ENCODE measurements around the gene QRFP. TPM values are rescaled to one million over a fixed set of nuclear protein-coding genes. Genes with fewer than 3 reads are reported as not detected.

QRFP gene
- total RNA-seq, 2 donors from 2014 or later = not detected

DNA sequence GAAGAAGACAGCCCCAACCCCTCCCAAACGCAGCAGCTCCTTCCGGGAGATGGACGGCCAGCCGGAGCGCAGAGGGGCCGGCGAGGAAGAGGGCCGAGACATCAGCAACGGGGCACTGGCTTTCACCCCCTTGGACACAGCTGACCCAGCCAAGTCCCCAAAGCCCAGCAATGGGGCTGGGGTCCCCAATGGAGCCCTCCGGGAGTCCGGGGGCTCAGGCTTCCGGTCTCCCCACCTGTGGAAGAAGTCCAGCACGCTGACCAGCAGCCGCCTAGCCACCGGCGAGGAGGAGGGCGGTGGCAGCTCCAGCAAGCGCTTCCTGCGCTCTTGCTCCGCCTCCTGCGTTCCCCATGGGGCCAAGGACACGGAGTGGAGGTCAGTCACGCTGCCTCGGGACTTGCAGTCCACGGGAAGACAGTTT lies 12.5 kb downstream of the QRFP start:
- Histone ChIP-seq H3K27ac (no peak overlapping the region), H3K27me3 (replicated peaks; ENCODE audit: insufficient read depth) (no peaks in the 10 kb centered on the region), H3K36me3 (peaks cover 81% of the 10 kb centered on the region), H3K4me1 (ENCODE audit: control insufficient read depth in 1 of 2, low read depth in 2 of 2) (peaks cover 0 to 34% of the 10 kb centered on the region in 2 donors), H3K9me3 (no peaks in the 10 kb centered on the region), H3K4me3 (no peak overlapping the region)
- ATAC-seq (ENCODE audit: insufficient number of reproducible peaks, low FRiP score, low read depth) (no peak), DNase-seq (ENCODE audit: low spot score) (no peak)
- TF ChIP-seq, protein P1, sequence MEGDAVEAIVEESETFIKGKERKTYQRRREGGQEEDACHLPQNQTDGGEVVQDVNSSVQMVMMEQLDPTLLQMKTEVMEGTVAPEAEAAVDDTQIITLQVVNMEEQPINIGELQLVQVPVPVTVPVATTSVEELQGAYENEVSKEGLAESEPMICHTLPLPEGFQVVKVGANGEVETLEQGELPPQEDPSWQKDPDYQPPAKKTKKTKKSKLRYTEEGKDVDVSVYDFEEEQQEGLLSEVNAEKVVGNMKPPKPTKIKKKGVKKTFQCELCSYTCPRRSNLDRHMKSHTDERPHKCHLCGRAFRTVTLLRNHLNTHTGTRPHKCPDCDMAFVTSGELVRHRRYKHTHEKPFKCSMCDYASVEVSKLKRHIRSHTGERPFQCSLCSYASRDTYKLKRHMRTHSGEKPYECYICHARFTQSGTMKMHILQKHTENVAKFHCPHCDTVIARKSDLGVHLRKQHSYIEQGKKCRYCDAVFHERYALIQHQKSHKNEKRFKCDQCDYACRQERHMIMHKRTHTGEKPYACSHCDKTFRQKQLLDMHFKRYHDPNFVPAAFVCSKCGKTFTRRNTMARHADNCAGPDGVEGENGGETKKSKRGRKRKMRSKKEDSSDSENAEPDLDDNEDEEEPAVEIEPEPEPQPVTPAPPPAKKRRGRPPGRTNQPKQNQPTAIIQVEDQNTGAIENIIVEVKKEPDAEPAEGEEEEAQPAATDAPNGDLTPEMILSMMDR (IDR thresholded peaks at IDR 0.05) = no peak

DNA sequence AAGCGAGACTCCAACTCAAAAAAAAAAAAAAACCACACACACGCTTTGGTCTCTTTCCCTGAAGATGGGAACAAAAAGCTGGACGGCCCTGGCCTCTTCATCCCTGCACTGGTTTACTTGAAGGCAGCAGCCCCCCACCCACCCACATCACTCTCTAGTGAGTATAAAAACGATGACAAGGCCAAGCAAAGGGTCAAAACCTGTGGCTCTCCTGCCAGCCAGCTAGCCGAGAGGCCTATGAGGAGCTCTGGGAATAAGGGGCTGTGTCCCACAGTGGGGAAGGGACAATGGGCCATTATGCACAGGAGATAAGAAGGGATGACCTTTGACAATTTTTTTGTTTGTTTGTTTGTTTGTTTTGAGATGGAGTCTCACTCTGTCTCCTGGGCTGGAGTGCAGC lies 13.1 kb downstream of the QRFP start:
- peaks cover 0 to 34% of the 10 kb centered on the region in 2 donors for H3K4me1 ChIP-seq (ENCODE audit: control insufficient read depth in 1 of 2, low read depth in 2 of 2)
- H3K9me3 ChIP-seq = no peaks in the 10 kb centered on the region
- peaks cover 85% of the 10 kb centered on the region for H3K36me3 ChIP-seq
- no peak overlapping the region for H3K4me3 ChIP-seq
- TF ChIP-seq, protein P1 (IDR thresholded peaks at IDR 0.05) = no peak
- DNase-seq (ENCODE audit: low spot score) (no peak), ATAC-seq (ENCODE audit: insufficient number of reproducible peaks, low FRiP score, low read depth) (no peak)
- no peak overlapping the region for H3K27ac ChIP-seq
- no peaks in the 10 kb centered on the region for H3K27me3 ChIP-seq (replicated peaks; ENCODE audit: insufficient read depth)

DNA sequence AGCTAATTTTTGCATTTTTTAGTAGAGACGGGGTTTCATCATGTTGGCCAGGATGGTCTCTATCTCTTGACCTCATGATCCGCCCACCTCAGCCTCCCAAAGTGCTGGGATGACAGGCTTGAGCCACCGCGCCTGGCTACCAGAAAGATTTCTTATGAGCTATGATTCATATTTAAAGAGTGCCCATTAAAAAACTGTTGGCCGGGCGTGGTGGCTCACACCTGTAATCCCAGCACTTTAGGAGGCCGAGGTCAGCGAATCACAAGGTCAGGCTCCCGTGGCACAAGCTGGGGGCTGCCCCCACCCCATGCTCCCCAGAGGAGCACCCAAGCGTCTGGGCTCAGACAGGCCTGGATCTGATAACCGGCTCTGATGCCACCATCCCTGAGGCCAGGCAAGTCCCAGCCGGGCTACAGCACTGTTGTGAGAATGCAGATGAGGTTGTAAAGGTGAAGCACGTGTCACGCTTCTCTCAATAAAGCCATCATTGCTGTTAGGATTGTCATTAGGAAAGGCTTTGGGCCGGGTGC lies 13.9 kb downstream of the QRFP start:
- TF ChIP-seq, protein P1 (IDR thresholded peaks at IDR 0.05) = no peak
- no peak for ATAC-seq (ENCODE audit: insufficient number of reproducible peaks, low FRiP score, low read depth)
- H3K36me3 ChIP-seq = peaks cover 90% of the 10 kb centered on the region

DNA sequence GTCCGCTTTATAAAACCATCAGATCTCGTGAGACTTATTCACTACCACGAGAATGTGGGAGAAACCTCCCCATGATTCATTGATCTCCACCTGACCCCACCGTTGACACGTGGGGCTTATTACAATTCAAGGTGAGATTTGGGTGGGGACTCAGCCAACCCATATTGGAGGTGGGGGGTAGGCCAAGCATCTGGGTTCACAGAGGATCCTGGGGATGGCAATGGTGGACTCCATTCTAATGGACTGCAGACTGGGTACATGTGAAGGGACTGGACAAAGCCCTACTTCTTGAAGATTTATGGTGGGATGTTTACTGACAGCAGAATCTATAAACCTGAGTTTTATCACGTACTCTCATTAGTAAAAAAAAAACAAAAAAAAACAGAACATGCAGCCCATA lies 15.1 kb downstream of the QRFP start:
- TF ChIP-seq, protein P1 (IDR thresholded peaks at IDR 0.05) = no peak
- Histone ChIP-seq H3K27me3 (replicated peaks; ENCODE audit: insufficient read depth) (no peaks in the 10 kb centered on the region), H3K4me1 (ENCODE audit: control insufficient read depth in 1 of 2, low read depth in 2 of 2) (peaks cover 0 to 18% of the 10 kb centered on the region in 2 donors), H3K27ac (no peak overlapping the region), H3K4me3 (no peak overlapping the region), H3K9me3 (no peaks in the 10 kb centered on the region), H3K36me3 (peaks cover 82% of the 10 kb centered on the region)
- no peak for ATAC-seq (ENCODE audit: insufficient number of reproducible peaks, low FRiP score, low read depth)
- DNase-seq (ENCODE audit: low spot score) = no peak

More for the DNA sequence above, 13.9 kb downstream of the QRFP start:
- no peaks in the 10 kb centered on the region for H3K27me3 ChIP-seq (replicated peaks; ENCODE audit: insufficient read depth)
- no peaks in the 10 kb centered on the region for H3K9me3 ChIP-seq
- H3K4me3 ChIP-seq = no peak overlapping the region
- no peak overlapping the region for H3K27ac ChIP-seq
- no peak for DNase-seq (ENCODE audit: low spot score)
- H3K4me1 ChIP-seq (ENCODE audit: control insufficient read depth in 1 of 2, low read depth in 2 of 2) = peaks cover 0 to 31% of the 10 kb centered on the region in 2 donors

DNA sequence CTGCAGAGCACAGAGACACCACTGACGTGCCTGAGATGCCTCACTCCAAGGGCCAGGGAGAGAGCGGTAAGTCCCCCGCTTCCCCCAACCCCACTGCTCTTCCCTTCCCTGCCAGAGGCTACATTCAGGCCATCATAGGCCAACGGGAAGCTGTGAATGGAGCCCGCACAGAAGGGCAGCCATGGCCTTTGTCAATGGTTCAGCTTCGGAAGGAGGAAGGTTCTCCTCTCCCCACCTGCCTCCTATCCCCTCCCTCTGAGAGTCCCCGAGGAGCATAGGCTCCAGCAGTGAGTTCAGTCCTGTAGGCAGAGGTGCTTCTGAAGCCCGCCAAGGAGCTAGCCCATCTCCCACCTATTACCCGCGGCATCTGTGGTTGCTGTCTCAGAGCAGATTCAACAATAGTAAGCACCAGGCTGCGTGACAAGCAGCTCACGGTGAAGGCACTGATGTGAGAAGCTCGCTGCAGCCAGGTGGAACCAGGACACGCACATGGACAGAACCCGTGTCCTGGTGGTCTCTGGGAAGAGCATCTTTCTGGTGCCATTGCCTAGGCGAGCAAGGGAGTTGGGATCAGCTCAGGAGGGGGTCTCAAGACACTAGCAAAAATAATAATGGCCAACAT lies 15.9 kb downstream of the QRFP start:
- ATAC-seq (ENCODE audit: insufficient number of reproducible peaks, low FRiP score, low read depth) (no peak), DNase-seq (ENCODE audit: low spot score) (no peak)
- no peaks in the 10 kb centered on the region for H3K9me3 ChIP-seq
- H3K36me3 ChIP-seq = peaks cover 82% of the 10 kb centered on the region
- TF ChIP-seq, protein P1 (IDR thresholded peaks at IDR 0.05) = no peak
- H3K27me3 ChIP-seq (replicated peaks; ENCODE audit: insufficient read depth) = no peaks in the 10 kb centered on the region
- H3K27ac ChIP-seq = no peak overlapping the region
- peaks cover 0 to 13% of the 10 kb centered on the region in 2 donors for H3K4me1 ChIP-seq (ENCODE audit: control insufficient read depth in 1 of 2, low read depth in 2 of 2)
- no peak overlapping the region for H3K4me3 ChIP-seq
